ENCODE results near the gene RACGAP1. TPM values are rescaled to one million over a fixed set of nuclear protein-coding genes. Genes with fewer than 3 reads are reported as not detected.

The RACGAP1 gene
- polyA plus RNA-seq, 1 donor from 2014 or later, result 18.3 TPM

GRCh38 chr12:50056639-50056976, 31.3 kb upstream of the RACGAP1 start:
- Histone ChIP-seq H4K20me1 (ENCODE audit: insufficient read depth) (no peaks in the 10 kb centered on the region), H3K79me2 (replicated peaks; ENCODE audit: insufficient read depth, low read length) (no peaks in the 10 kb centered on the region), H3K4me3 (ENCODE audit: low read length) (peak overlapping the region; percentile 87), H3K27ac (ENCODE audit: low read length) (peak overlapping the region; percentile 58), H3K9me2 (ENCODE audit: insufficient read depth, low read length) (no peaks in the 10 kb centered on the region), H2AFZ (ENCODE audit: low read depth, low read length) (peak overlapping the region; percentile 57), H3K27me3 (ENCODE audit: insufficient read depth, low read depth, low read length) (no peaks in the 10 kb centered on the region), H3K9me3 (ENCODE audit: low read length) (no peaks in the 10 kb centered on the region), H3K4me2 (ENCODE audit: low read length) (peak overlapping the region; percentile 98), H3K36me3 (ENCODE audit: insufficient read depth, low read length) (no peaks in the 10 kb centered on the region), H3K9ac (ENCODE audit: low read length) (peak overlapping the region; percentile 76), H3F3A (ENCODE audit: insufficient read depth, low read length, poor library complexity, severe bottlenecking) (no peaks in the 10 kb centered on the region)
- no peak for TF ChIP-seq POLR2AphosphoS5 (IDR thresholded peaks at IDR 0.05)
- no peak for TF ChIP-seq REST (IDR thresholded peaks at IDR 0.05; ENCODE audit: borderline replicate concordance)
- TF ChIP-seq RAD21 (conservative IDR thresholded peaks at IDR 0.05), result no peak
- TF ChIP-seq, protein P1, sequence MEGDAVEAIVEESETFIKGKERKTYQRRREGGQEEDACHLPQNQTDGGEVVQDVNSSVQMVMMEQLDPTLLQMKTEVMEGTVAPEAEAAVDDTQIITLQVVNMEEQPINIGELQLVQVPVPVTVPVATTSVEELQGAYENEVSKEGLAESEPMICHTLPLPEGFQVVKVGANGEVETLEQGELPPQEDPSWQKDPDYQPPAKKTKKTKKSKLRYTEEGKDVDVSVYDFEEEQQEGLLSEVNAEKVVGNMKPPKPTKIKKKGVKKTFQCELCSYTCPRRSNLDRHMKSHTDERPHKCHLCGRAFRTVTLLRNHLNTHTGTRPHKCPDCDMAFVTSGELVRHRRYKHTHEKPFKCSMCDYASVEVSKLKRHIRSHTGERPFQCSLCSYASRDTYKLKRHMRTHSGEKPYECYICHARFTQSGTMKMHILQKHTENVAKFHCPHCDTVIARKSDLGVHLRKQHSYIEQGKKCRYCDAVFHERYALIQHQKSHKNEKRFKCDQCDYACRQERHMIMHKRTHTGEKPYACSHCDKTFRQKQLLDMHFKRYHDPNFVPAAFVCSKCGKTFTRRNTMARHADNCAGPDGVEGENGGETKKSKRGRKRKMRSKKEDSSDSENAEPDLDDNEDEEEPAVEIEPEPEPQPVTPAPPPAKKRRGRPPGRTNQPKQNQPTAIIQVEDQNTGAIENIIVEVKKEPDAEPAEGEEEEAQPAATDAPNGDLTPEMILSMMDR (IDR thresholded peaks at IDR 0.05; ENCODE audit: poor library complexity, severe bottlenecking), result no peak
- no peak for TF ChIP-seq MXI1 (conservative IDR thresholded peaks at IDR 0.05; ENCODE audit: poor library complexity, severe bottlenecking)
- TF ChIP-seq TAF1 (IDR thresholded peaks at IDR 0.05; ENCODE audit: low read depth), result no peak
- no peak for TF ChIP-seq EP300 (conservative IDR thresholded peaks at IDR 0.05; ENCODE audit: poor library complexity, severe bottlenecking)
- no peak for TF ChIP-seq SMC3 (conservative IDR thresholded peaks at IDR 0.05; ENCODE audit: poor library complexity)

DNA sequence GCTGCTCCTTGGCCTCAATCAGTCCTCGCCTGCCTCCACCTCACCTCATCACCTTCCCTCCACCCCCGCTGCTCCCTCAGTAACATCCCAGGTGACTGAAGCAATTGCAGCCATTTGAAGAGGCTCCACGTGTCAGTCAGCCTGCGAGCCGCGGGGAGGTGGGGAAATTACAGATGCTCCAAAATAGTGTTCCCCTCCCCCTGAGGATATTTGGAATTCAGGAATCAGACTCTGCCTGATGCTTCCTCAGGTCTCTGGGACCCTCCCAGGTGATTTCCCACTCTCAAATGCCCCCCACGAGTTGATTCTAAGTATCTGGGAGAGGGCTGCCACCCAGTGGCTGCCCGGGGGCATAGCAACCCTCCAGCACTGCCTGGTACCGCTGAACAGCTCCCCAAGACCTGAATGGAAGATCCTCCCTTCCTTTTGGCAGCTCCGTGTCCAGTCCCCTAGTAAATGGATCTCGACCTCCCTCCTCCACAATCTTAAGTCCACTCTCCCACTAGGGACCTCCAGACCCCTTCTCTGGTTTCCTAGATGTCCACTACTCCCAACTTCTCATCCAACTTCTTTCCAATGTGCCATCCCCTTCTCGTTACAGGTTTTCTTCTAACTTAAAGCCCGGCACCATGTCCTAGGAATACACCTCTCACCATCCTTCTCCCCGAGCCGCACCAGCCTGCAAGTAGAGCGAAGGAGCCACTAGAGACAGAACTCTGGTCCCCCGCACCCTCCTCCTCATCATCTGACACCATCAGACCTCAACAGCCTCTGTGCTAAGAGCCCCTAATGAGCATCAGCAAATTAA, 30.7 kb upstream of the RACGAP1 start:
- peak overlapping the region; percentile 98 for H3K4me2 ChIP-seq (ENCODE audit: low read length)
- no peaks in the 10 kb centered on the region for H4K20me1 ChIP-seq (ENCODE audit: insufficient read depth)
- H3K9me3 ChIP-seq (ENCODE audit: low read length), result no peaks in the 10 kb centered on the region
- H3K4me3 ChIP-seq (ENCODE audit: low read length), result peak overlapping the region; percentile 87
- no peaks in the 10 kb centered on the region for H3K9me2 ChIP-seq (ENCODE audit: insufficient read depth, low read length)
- no peak overlapping the region for H3K27ac ChIP-seq (ENCODE audit: low read length)
- H3K36me3 ChIP-seq (ENCODE audit: insufficient read depth, low read length), result no peaks in the 10 kb centered on the region
- peak overlapping the region; percentile 76 for H3K9ac ChIP-seq (ENCODE audit: low read length)
- TF ChIP-seq RAD21 (conservative IDR thresholded peaks at IDR 0.05) (peak; percentile 88), POLR2AphosphoS5 (IDR thresholded peaks at IDR 0.05) (no peak), REST (IDR thresholded peaks at IDR 0.05; ENCODE audit: borderline replicate concordance) (no peak), EP300 (conservative IDR thresholded peaks at IDR 0.05; ENCODE audit: poor library complexity, severe bottlenecking) (no peak), SMC3 (conservative IDR thresholded peaks at IDR 0.05; ENCODE audit: poor library complexity) (peak; percentile 93), MXI1 (conservative IDR thresholded peaks at IDR 0.05; ENCODE audit: poor library complexity, severe bottlenecking) (peak; percentile 60), TAF1 (IDR thresholded peaks at IDR 0.05; ENCODE audit: low read depth) (peak; percentile 59), EZH2 (IDR thresholded peaks at IDR 0.05; ENCODE audit: borderline replicate concordance, insufficient read depth, low read length, poor library complexity, severe bottlenecking) (no peak)
- TF ChIP-seq, protein P1 (IDR thresholded peaks at IDR 0.05; ENCODE audit: poor library complexity, severe bottlenecking), result peak; percentile 94
- no peaks in the 10 kb centered on the region for H3K79me2 ChIP-seq (replicated peaks; ENCODE audit: insufficient read depth, low read length)
- H3F3A ChIP-seq (ENCODE audit: insufficient read depth, low read length, poor library complexity, severe bottlenecking), result no peaks in the 10 kb centered on the region
- H2AFZ ChIP-seq (ENCODE audit: low read depth, low read length), result no peak overlapping the region
- H3K27me3 ChIP-seq (ENCODE audit: insufficient read depth, low read depth, low read length), result no peaks in the 10 kb centered on the region

Measured in neural cell (in vitro differentiated cells).